Keratinocyte (primary cell): ENCODE results near the gene GGT5. TPM values are rescaled to one million over a fixed set of nuclear protein-coding genes. Genes with fewer than 3 reads are reported as not detected.
"Not testable (repeated sequence)": the region's sequence is repeated elsewhere in the genome, so short reads cannot be mapped to it uniquely, and the experiment has no call there.

Experiments used
- DNase-seq: peaks from one replicate; pipeline ENCODE4 v3.0.0-alpha.2; 2011; ENCODE audit warnings: low read depth, missing footprints, low spot score
- FAIRE-seq: peaks from 2 replicates; lab custom pipeline; 2011; peaks lifted over from hg19 to GRCh38; lab: Jason Lieb, UNC
- H2AFZ ChIP-seq: 2 replicates; pipeline ENCODE4 v1.6.0; 2012; ENCODE audit warnings: low read length, control low read depth, inconsistent platforms; ENCODE audit not compliant: control insufficient read depth
- H3K27ac ChIP-seq: 2 replicates; pipeline ENCODE4 v1.5.1; 2011; ENCODE audit warnings: low read length; ENCODE audit not compliant: control insufficient read depth, insufficient read depth
- H3K27me3 ChIP-seq: 3 replicates; pipeline ENCODE4 v1.6.0; 2011; ENCODE audit warnings: low read length; ENCODE audit not compliant: control insufficient read depth, insufficient read depth; ENCODE audit errors: extremely low read depth
- H3K36me3 ChIP-seq, 2 experiments: 2 replicates in 1 of 2; 3 replicates in 1 of 2; pipeline ENCODE4 v1.5.1; 2011; ENCODE audit warnings: low read length in 2 of 2, mild to moderate bottlenecking in 1 of 2; ENCODE audit not compliant: control insufficient read depth in 2 of 2, insufficient read depth in 2 of 2; ENCODE audit errors: extremely low read depth in 1 of 2
- H3K4me1 ChIP-seq: 3 replicates; pipeline ENCODE4 v1.5.1; 2011; ENCODE audit warnings: low read length; ENCODE audit not compliant: control insufficient read depth, insufficient read depth; ENCODE audit errors: extremely low read depth
- H3K4me2 ChIP-seq: 3 replicates; pipeline ENCODE4 v1.6.0; 2011; ENCODE audit warnings: low read depth, low read length; ENCODE audit not compliant: control insufficient read depth, insufficient read depth; ENCODE audit errors: extremely low read depth
- H3K4me3 ChIP-seq, 3 experiments: fragments of 200-600 bp in 1 of 3; sonication (generic) in 1 of 3; 2 replicates in 2 of 3; 3 replicates in 1 of 3; pipeline ENCODE4 v1.5.1; 2011 to 2016; ENCODE audit warnings: low read length in 3 of 3, mild to moderate bottlenecking in 3 of 3, control low read depth in 2 of 3, inconsistent platforms in 1 of 3, low read depth in 1 of 3, mixed read lengths in 1 of 3, mixed run types in 1 of 3, moderate library complexity in 1 of 3; ENCODE audit not compliant: control insufficient read depth in 2 of 3, insufficient read depth in 2 of 3; ENCODE audit errors: extremely low read depth in 1 of 3
- H3K79me2 ChIP-seq: 2 replicates; pipeline ENCODE4 v1.6.0; 2012; ENCODE audit warnings: low read length; ENCODE audit not compliant: control insufficient read depth, insufficient read depth
- H3K9ac ChIP-seq: 3 replicates; pipeline ENCODE4 v1.6.0; 2011; ENCODE audit warnings: low read length; ENCODE audit not compliant: control insufficient read depth, insufficient read depth; ENCODE audit errors: extremely low read depth
- H3K9me1 ChIP-seq: 3 replicates; pipeline ENCODE4 v1.6.0; 2011; ENCODE audit warnings: low read length; ENCODE audit not compliant: control insufficient read depth, insufficient read depth; ENCODE audit errors: extremely low read depth
- H3K9me3 ChIP-seq: 2 replicates; pipeline ENCODE4 v1.5.1; 2012; ENCODE audit warnings: low read depth, low read length; ENCODE audit not compliant: control insufficient read depth
- H4K20me1 ChIP-seq: 3 replicates; pipeline ENCODE4 v1.6.0; 2011; ENCODE audit warnings: low read length; ENCODE audit not compliant: control insufficient read depth, insufficient read depth; ENCODE audit errors: extremely low read depth
- CTCF ChIP-seq, 3 experiments: IDR thresholded peaks in 1 of 3; conservative IDR thresholded peaks in 1 of 3; optimal IDR thresholded peaks in 1 of 3; 2 replicates in 2 of 3; 3 replicates in 1 of 3; pipeline versions ENCODE3 to v1.5.1; 2011; ENCODE audit warnings: low read length in 3 of 3, mild to moderate bottlenecking in 3 of 3, moderate library complexity in 2 of 3, control low read depth in 1 of 3, inconsistent platforms in 1 of 3; ENCODE audit not compliant: insufficient read depth in 2 of 3; ENCODE audit errors: extremely low read depth in 1 of 3
- EZH2 ChIP-seq: IDR thresholded peaks from one replicate; pipeline ENCODE4 v1.6.1; 2012; ENCODE audit warnings: inconsistent platforms, mild to moderate bottlenecking, low read length, moderate library complexity
- dilution Hi-C: fragments of 300-500 bp; cut with MboI; formaldehyde crosslinking; loops from one replicate; pipeline ENCODE4 v1.7.0; 2020; ENCODE audit warnings: low sequenced_read_pairs; ENCODE audit not compliant: extremely low pct_ligation_motif_present
- polyA plus RNA-seq, 5 experiments: library from polyadenylated mRNA; depleted of rRNA in 3 of 5; stranded (reverse) in 3 of 5; stranded (forward) in 1 of 5; unstranded in 1 of 5; fragments of >200 nt; gene quantifications; 1 replicate in 1 of 5; 2 replicates in 3 of 5; 3 replicates in 1 of 5; pipeline versions ENCODE4 v1.2.1 to v1.2.3, GENCODE V29; 2011 to 2012; ENCODE audit warnings: missing spikeins in 2 of 5, low read depth in 1 of 5, low replicate concordance in 1 of 5

Gene GGT5
- polyA plus RNA-seq, 1 donor (not counting 4 experiments of a cell fraction or from before 2014, with no cell fraction given) = not detected

- H3K4me1 ChIP-seq = no peaks in the 10 kb centered on the region
- no peak for FAIRE-seq
- no peak overlapping the region for H3K4me3 ChIP-seq
- dilution Hi-C loops = no loop called here
- no peaks in the 10 kb centered on the region for H3K27me3 ChIP-seq
- H3K79me2 ChIP-seq = no peaks in the 10 kb centered on the region
- no peak overlapping the region for H3K27ac ChIP-seq
- no peak overlapping the region for H3K4me2 ChIP-seq
- H2AFZ ChIP-seq = no peak overlapping the region
- H3K9me1 ChIP-seq = no peaks in the 10 kb centered on the region
- H4K20me1 ChIP-seq = no peaks in the 10 kb centered on the region
- DNase-seq = no peak
- no peak overlapping the region for H3K9ac ChIP-seq
- H3K36me3 ChIP-seq = no peaks in the 10 kb centered on the region
- TF ChIP-seq EZH2 = no peak
- TF ChIP-seq CTCF (optimal IDR thresholded peaks at IDR 0.05 in 1 of 3, IDR thresholded peaks at IDR 0.05 in 1 of 3, conservative IDR thresholded peaks at IDR 0.05 in 1 of 3; ENCODE audit: extremely low read depth in 1 of 3, insufficient read depth in 2 of 3, low read length in 3 of 3) = no peak
- no peaks in the 10 kb centered on the region for H3K9me3 ChIP-seq
Observed at GRCh38 chr22:24265734-24266133, 20.9 kb upstream of the GGT5 start.

- not testable (repeated sequence) for FAIRE-seq, DNase-seq, H3K4me2 ChIP-seq
Observed at GRCh38 chr22:24264329-24264896, 19.5 kb upstream of the GGT5 start.

GRCh38 chr22:24263479-24263878 lies 18.6 kb upstream of the GGT5 start:
- H3K9ac ChIP-seq, H3K27ac ChIP-seq, dilution Hi-C loops: not testable (repeated sequence)

More at GRCh38 chr22:24264329-24264896, 19.5 kb upstream of the GGT5 start:
- H3K36me3 ChIP-seq, H3K79me2 ChIP-seq, H3K4me1 ChIP-seq, H3K9me3 ChIP-seq, H4K20me1 ChIP-seq, H3K27me3 ChIP-seq, H3K9ac ChIP-seq, dilution Hi-C loops, H3K9me1 ChIP-seq, H2AFZ ChIP-seq, H3K27ac ChIP-seq, H3K4me3 ChIP-seq: not testable (repeated sequence)

GRCh38 chr22:24262185-24262749 lies 17.4 kb upstream of the GGT5 start:
- H3K36me3 ChIP-seq, H3K79me2 ChIP-seq, H3K9me1 ChIP-seq, H3K27ac ChIP-seq, H3K27me3 ChIP-seq, H3K4me2 ChIP-seq, H3K9ac ChIP-seq, dilution Hi-C loops, H3K4me1 ChIP-seq, H4K20me1 ChIP-seq, FAIRE-seq, H2AFZ ChIP-seq, H3K4me3 ChIP-seq, H3K9me3 ChIP-seq, DNase-seq: not testable (repeated sequence)

More at GRCh38 chr22:24263479-24263878, 18.6 kb upstream of the GGT5 start:
- H3K9me3 ChIP-seq, H4K20me1 ChIP-seq, H3K36me3 ChIP-seq, H3K9me1 ChIP-seq, H3K4me1 ChIP-seq, H3K27me3 ChIP-seq, H3K79me2 ChIP-seq, H3K4me2 ChIP-seq, H2AFZ ChIP-seq, DNase-seq, H3K4me3 ChIP-seq, FAIRE-seq: not testable (repeated sequence)
